Mucosa of rectum (tissue), 2 donors: ENCODE data around the gene GPR55.
A peak's percentile ranks its signal among the peaks of the same experiment; 100 is the strongest.

Experiments used
- H3K27ac ChIP-seq, 2 donors: one replicate each; pipeline ENCODE4 v1.7.0; 2013; ENCODE audit warnings: inconsistent platforms in 2 of 2, low read depth in 2 of 2, low read length in 2 of 2
- H3K27me3 ChIP-seq, 2 donors: one replicate each; pipeline ENCODE4 v1.7.0; 2013; ENCODE audit warnings: low read length in 2 of 2; ENCODE audit not compliant: control insufficient read depth in 2 of 2, insufficient read depth in 2 of 2
- H3K36me3 ChIP-seq, 2 donors: one replicate each; pipeline ENCODE4 v1.7.0; 2013; ENCODE audit warnings: low read length in 2 of 2; ENCODE audit not compliant: control insufficient read depth in 2 of 2, insufficient read depth in 2 of 2
- H3K4me1 ChIP-seq, 2 donors: one replicate each; pipeline ENCODE4 v1.7.0; 2013; ENCODE audit warnings: low read length in 2 of 2, mild to moderate bottlenecking in 1 of 2; ENCODE audit not compliant: control insufficient read depth in 2 of 2, insufficient read depth in 2 of 2
- H3K4me3 ChIP-seq, 2 donors: one replicate each; pipeline ENCODE4 v1.7.0; 2013; ENCODE audit warnings: low read length in 2 of 2
- H3K9ac ChIP-seq, 2 donors: one replicate each; pipeline ENCODE4 v1.7.0; 2013; ENCODE audit warnings: low read length in 2 of 2, low read depth in 1 of 2, mild to moderate bottlenecking in 1 of 2
- H3K9me3 ChIP-seq, 2 donors: one replicate each; pipeline ENCODE4 v1.7.0; 2013; ENCODE audit warnings: low read length in 2 of 2; ENCODE audit not compliant: control insufficient read depth in 2 of 2
- donor health status: healthy.
- donor health status: Normal muscosa, but diverticular disease.

The GPR55 gene

GRCh38 chr2:230927711-230928341 is 2.8 kb upstream of the GPR55 start:
- Histone ChIP-seq H3K27me3 (no peaks in the 10 kb centered on the region), H3K9me3 (no peaks in the 10 kb centered on the region), H3K36me3 (no peaks in the 10 kb centered on the region), H3K4me3 (no peak overlapping the region), H3K27ac (no peak overlapping the region), H3K4me1 (no peaks in the 10 kb centered on the region), H3K9ac (no peak overlapping the region)

- Histone ChIP-seq H3K9me3 (no peaks in the 10 kb centered on the region), H3K9ac (no peak overlapping the region), H3K4me3 (no peak overlapping the region), H3K4me1 (no peaks in the 10 kb centered on the region), H3K27me3 (no peaks in the 10 kb centered on the region), H3K27ac (no peak overlapping the region), H3K36me3 (no peaks in the 10 kb centered on the region)
Measured at GRCh38 chr2:230925879-230926765, 1.1 kb upstream of the GPR55 start.

GRCh38 chr2:230925443-230925878 is 419 bp upstream of the GPR55 start:
- H3K9me3 ChIP-seq, result no peaks in the 10 kb centered on the region
- no peaks in the 10 kb centered on the region for H3K4me1 ChIP-seq
- H3K27ac ChIP-seq, result no peak overlapping the region
- H3K27me3 ChIP-seq, result no peaks in the 10 kb centered on the region
- no peak overlapping the region for H3K9ac ChIP-seq
- no peak overlapping the region for H3K4me3 ChIP-seq
- H3K36me3 ChIP-seq, result no peaks in the 10 kb centered on the region

- Histone ChIP-seq H3K4me1 (no peaks in the 10 kb centered on the region), H3K36me3 (no peaks in the 10 kb centered on the region), H3K9ac (no peak overlapping the region), H3K4me3 (peak overlapping the region in 1 of 2 donors; percentile 64), H3K9me3 (no peaks in the 10 kb centered on the region), H3K27ac (no peak overlapping the region), H3K27me3 (no peaks in the 10 kb centered on the region)
Measured at GRCh38 chr2:230924092-230924469, 961 bp downstream of the GPR55 start.

GRCh38 chr2:230922951-230923717 is 1.9 kb downstream of the GPR55 start:
- Histone ChIP-seq H3K27ac (no peak overlapping the region), H3K9ac (no peak overlapping the region), H3K4me1 (no peaks in the 10 kb centered on the region), H3K36me3 (no peaks in the 10 kb centered on the region), H3K27me3 (no peaks in the 10 kb centered on the region), H3K4me3 (no peak overlapping the region), H3K9me3 (no peaks in the 10 kb centered on the region)

- H3K4me3 ChIP-seq, result no peak overlapping the region
- no peak overlapping the region for H3K9ac ChIP-seq
- no peak overlapping the region for H3K27ac ChIP-seq
- no peaks in the 10 kb centered on the region for H3K9me3 ChIP-seq
- H3K27me3 ChIP-seq, result no peaks in the 10 kb centered on the region
- H3K36me3 ChIP-seq, result no peaks in the 10 kb centered on the region
- no peaks in the 10 kb centered on the region for H3K4me1 ChIP-seq
Measured at GRCh38 chr2:230921806-230922595, 3.0 kb downstream of the GPR55 start.

GRCh38 chr2:230920167-230920566 is 4.9 kb downstream of the GPR55 start:
- peaks cover 0 to 2% of the 10 kb centered on the region in 2 donors for H3K27me3 ChIP-seq
- H3K9me3 ChIP-seq, result no peaks in the 10 kb centered on the region
- no peaks in the 10 kb centered on the region for H3K36me3 ChIP-seq
- H3K4me1 ChIP-seq, result no peaks in the 10 kb centered on the region
- H3K9ac ChIP-seq, result no peak overlapping the region
- no peak overlapping the region for H3K27ac ChIP-seq
- H3K4me3 ChIP-seq, result no peak overlapping the region

GRCh38 chr2:230919681-230920080 is 5.4 kb downstream of the GPR55 start:
- Histone ChIP-seq H3K27me3 (peaks cover 0 to 2% of the 10 kb centered on the region in 2 donors), H3K36me3 (no peaks in the 10 kb centered on the region), H3K9ac (no peak overlapping the region), H3K4me3 (no peak overlapping the region), H3K4me1 (no peaks in the 10 kb centered on the region), H3K9me3 (no peaks in the 10 kb centered on the region), H3K27ac (no peak overlapping the region)

- Histone ChIP-seq H3K27ac (no peak overlapping the region), H3K36me3 (no peaks in the 10 kb centered on the region), H3K4me3 (no peak overlapping the region), H3K9ac (no peak overlapping the region), H3K4me1 (no peaks in the 10 kb centered on the region), H3K27me3 (peaks cover 0 to 2% of the 10 kb centered on the region in 2 donors), H3K9me3 (no peaks in the 10 kb centered on the region)
Measured at GRCh38 chr2:230919240-230919639, 5.8 kb downstream of the GPR55 start.
